Measurements from ENCODE around the gene TMEM97. TPM values are rescaled to one million over a fixed set of nuclear protein-coding genes. Genes with fewer than 3 reads are reported as not detected.

The TMEM97 gene
- total RNA-seq, 1 donor from 2014 or later, result 50.1 TPM

- FAIRE-seq (no peak), DNase-seq (ENCODE audit: low spot score in 2 of 2) (no peak)
Observed at GRCh38 chr17:28363776-28364650, 45.0 kb downstream of the TMEM97 start.

DNA sequence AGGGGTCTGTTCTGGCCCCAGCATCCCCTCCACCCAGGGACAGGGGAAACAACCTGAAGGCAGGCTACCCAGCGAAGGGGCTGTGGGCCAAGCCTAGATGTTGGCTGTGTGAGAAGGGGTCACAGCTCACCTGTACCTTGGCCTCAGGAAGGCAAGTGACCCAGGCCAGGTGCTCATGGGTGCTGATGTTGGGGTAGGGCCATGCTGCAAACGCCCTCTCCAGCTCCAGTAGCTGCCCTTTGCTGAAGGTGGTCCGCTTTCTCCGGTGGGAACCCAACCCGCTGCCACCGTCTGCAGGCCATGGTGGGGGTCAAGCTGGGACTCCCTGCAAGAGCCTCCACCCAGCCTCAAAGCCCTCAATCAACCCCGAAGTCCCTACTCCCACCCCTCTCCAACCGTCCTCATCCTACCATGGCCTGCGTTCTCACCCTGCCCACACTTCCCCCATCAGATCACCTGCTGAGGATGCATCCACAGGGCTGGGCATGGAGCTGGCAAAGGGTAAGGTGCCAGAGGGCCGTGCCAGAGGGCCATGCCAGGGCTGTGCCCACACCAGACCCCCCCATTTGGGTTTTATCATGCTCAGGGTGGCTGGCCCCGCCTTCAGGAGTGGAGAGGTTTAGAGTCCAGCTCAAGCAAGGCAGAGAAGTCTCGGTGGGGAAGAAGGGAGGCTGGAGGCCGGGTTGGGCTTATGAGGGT lies 45.8 kb downstream of the TMEM97 start, which contains the start of gene SEBOX:
SEBOX (minus strand) TSS at position 535 of the 699 bp plus-strand sequence; CDS start at position 487, 48 bp downstream.
- no peak for FAIRE-seq
- DNase-seq (ENCODE audit: low spot score in 2 of 2), result no peak

GRCh38 chr17:28365487-28365886 lies 46.5 kb downstream of the TMEM97 start:
- FAIRE-seq (no peak), DNase-seq (ENCODE audit: low spot score in 2 of 2) (no peak)

- DNase-seq (ENCODE audit: low spot score in 2 of 2), result no peak
- FAIRE-seq, result no peak
Observed at GRCh38 chr17:28366605-28367004, 47.6 kb downstream of the TMEM97 start.

DNA sequence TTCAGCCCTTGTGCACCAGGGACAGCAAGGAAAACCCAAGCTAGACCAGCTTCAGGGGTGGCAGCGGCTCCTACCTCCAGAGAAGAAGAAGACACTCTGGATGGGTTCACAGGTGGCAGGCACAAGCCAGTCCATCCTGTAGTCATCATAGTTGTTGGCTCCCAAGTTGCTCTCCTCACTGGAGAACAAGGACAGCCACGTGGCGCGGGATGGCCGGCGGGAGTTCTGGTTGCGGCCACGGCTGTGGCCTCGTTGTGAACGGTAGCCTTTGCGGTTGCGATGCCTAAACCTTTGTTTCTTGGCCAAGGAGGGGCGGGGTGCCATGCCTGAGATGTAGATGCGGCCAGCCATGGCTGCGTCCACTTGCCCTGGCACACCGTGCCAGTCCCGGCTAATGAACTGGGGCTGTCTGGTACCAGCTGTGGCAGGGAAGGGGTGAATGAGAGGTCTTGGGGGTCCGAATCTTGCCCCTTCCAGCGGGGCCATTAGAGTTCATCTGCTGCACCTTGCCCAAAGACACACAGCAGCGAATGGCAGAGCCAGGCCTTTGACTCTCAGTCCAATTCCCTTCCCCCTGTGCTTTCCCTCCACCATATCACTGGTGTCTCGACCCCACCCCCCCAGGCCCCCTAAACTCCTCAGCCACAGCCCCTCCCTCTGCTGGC lies 48.8 kb downstream of the TMEM97 start:
- no peak for FAIRE-seq
- no peak for DNase-seq (ENCODE audit: low spot score in 2 of 2)

GRCh38 chr17:28368306-28368831 lies 49.4 kb downstream of the TMEM97 start:
- DNase-seq (ENCODE audit: low spot score in 2 of 2), result no peak
- no peak for FAIRE-seq

DNA sequence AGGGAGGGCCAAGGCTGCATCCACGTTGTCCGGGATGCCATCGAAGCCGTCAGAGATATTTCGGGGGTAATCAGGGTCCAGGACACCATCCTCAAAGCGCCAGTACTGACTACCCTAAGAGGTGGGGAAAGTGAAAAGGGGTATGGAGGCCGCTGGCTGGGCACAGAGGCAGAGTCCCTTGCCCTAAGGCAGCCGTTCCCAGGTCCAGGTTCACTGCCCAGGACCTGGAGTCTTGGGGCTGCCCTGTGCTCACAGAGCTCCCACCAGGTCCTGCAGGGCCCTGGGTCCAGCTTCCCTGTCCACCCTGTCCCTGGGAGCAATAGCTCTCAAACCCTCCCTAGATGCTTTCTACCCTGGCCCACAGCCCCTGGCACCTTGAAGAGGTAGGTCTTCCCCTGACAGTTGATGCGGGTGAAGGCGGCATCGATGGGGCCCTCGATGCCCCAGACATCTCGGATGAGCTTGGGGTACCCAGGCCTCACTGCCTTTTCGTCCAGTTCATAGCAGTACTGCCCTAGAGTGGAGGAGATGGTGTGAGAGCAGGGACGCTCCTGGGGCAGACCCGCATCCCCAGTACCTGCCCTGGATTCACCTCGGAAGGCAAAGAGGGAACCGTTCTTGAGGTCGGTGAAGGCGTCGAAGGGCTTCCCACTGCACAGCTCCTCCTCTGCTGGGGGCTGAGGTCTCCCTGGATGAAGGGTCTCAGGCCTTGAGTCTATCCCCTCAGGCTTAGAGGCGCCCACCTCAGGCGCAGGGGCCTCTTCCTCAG lies 50.1 kb downstream of the TMEM97 start:
- DNase-seq (ENCODE audit: low spot score in 2 of 2) (no peak), FAIRE-seq (no peak)

DNA sequence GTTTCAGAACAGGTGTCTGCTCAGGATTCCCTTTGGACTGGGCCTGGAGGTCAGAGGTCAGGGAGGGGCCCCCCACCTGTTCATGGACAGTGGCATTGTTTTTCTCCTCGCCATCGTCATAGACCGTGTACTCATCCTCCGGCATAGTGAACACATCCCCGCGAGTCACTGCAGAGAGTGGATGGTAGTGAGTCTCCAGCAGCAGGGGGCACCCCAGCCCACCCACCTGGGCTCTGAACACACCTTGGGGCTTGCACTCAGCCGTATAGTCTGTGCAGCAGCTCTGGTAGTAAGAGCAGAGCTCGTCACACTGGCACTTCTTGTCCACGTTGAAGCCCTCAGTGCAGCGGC lies 50.7 kb downstream of the TMEM97 start:
- FAIRE-seq (no peak), DNase-seq (ENCODE audit: low spot score in 2 of 2) (no peak)

DNA sequence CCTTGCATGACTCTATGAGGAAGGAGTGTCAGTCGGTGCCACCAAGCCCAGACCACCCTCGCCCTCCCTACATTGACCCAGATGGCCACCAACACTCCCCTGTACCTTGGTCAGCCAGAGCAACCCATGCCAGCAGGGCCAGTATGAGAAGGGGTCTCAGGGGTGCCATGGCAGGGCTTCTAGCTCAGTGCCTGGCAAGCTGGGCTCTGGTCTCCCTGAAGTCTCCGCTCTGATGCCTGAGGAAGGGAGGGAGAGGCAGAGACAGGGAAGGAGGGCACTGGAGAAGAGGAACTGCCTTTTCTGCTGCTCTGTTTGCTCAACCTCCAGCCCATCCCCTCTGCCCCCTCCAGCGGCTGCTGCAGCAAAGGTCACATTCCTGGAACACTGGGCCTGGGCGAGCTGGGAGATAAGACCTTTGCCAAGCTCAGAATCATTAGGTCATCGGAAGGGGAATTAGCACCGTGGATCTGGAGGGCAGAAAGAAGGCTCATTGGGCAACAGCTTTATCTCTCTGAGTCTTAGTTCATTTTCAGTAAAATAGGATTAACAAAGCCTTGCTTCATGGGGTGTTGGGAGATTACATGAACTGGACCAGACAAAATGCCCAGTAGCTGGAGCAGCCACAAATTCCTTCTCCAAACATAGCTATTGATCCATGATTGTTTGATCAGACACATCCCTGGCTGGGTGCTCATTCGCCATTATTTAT lies 51.2 kb downstream of the TMEM97 start, which contains the start of gene VTN:
VTN (minus strand) TSS at position 273 of the 709 bp plus-strand sequence; CDS start at position 169, 104 bp downstream.
- no peak for FAIRE-seq
- no peak for DNase-seq (ENCODE audit: low spot score in 2 of 2)

DNA sequence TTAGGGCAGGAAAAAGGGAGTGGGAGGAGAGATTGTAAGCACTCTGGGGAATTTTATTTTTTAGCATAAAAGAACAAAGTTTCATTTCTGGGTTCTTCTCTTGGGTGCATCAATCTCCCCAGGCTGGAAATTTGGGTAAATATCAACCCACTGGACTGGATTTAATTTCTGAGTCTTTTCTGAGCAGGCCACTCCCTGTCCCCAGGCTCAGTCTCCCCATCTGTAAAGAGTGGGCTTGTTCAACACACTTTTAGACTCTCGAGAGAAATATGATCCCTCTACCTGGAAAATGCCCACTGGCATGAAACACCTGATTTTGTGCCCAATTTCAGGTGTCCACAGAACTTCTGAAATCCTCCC lies 51.7 kb downstream of the TMEM97 start:
- DNase-seq (ENCODE audit: low spot score in 2 of 2), result no peak
- FAIRE-seq, result no peak

GRCh38 chr17:28371245-28372202 lies 52.5 kb downstream of the TMEM97 start, which contains the start of gene SARM1:
SARM1 (plus strand) TSS chr17:28371694; CDS start chr17:28372033, 339 bp downstream.
- DNase-seq (ENCODE audit: low spot score in 2 of 2), result peak; percentile 84 to 88
- no peak for FAIRE-seq

DNA sequence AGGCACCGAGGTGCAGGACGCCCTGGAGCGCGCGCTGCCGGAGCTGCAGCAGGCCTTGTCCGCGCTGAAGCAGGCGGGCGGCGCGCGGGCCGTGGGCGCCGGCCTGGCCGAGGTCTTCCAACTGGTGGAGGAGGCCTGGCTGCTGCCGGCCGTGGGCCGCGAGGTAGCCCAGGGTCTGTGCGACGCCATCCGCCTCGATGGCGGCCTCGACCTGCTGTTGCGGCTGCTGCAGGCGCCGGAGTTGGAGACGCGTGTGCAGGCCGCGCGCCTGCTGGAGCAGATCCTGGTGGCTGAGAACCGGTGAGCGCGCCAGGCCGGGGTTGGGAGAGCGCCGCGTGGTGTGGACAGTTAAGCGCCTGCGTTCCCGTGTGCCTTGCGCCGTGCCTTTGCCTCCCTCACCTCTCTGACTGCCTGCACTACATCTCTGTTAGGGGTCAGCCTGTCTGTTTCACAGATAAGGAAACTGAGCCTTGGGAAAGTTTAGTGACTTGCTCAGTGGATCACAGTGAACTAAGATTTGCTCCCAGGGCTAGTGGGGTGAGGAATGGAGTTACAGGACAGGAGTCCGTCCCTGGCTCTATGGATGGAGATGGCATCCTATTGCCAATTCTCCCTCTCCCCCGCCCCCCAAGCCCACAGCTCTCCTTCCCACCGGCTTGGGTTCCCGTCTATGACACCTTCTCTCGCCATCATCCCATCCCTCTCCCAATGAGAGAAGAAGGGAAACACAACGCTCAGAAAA lies 53.4 kb downstream of the TMEM97 start:
- FAIRE-seq (no peak), DNase-seq (ENCODE audit: low spot score in 2 of 2) (peak in 1 of 2 donors; percentile 49)

DNA sequence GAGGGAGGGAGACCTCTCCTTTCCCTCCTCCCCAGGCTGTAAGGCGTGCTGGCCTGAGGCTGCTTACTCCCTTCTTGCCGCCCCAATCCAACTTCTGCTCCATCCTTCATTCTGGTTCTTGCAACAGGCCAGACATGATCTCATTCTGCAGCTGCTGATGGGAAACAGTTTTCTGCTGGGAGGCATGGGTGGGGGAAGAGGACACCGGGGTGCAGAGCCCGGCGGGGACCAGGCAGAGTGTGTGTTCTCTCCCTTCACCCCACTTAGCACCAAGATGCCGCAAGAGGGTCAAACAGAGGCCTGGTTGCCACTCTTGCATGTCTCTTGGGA lies 53.9 kb downstream of the TMEM97 start:
- DNase-seq (ENCODE audit: low spot score in 2 of 2) (no peak), FAIRE-seq (no peak)

Other genes with a start within 250 kb of the TMEM97 start
- gene IFT20, start 16.3 kb downstream of the TMEM97 start, total RNA-seq, result 31.0 TPM
- 28.5 TPM for gene TNFAIP1, start 16.6 kb downstream of the TMEM97 start, total RNA-seq
- gene POLDIP2, start 38.3 kb downstream of the TMEM97 start, total RNA-seq, result 42.0 TPM
- not detected for gene SEBOX, start 46.0 kb downstream of the TMEM97 start, total RNA-seq
- gene VTN, start 51.1 kb downstream of the TMEM97 start, total RNA-seq, result 0.41 TPM
- gene SARM1, start 52.5 kb downstream of the TMEM97 start, total RNA-seq, result 18.3 TPM
- gene SLC46A1, start 87.0 kb downstream of the TMEM97 start, total RNA-seq, result 12.2 TPM
- not detected for gene SLC13A2, start 154.4 kb downstream of the TMEM97 start, total RNA-seq
- gene FOXN1, start 187.1 kb downstream of the TMEM97 start, total RNA-seq, result not detected
- 32.6 TPM for gene UNC119, start 233.4 kb downstream of the TMEM97 start, total RNA-seq